ENCODE results near the gene GALNTL6.

The GALNTL6 gene

DNA sequence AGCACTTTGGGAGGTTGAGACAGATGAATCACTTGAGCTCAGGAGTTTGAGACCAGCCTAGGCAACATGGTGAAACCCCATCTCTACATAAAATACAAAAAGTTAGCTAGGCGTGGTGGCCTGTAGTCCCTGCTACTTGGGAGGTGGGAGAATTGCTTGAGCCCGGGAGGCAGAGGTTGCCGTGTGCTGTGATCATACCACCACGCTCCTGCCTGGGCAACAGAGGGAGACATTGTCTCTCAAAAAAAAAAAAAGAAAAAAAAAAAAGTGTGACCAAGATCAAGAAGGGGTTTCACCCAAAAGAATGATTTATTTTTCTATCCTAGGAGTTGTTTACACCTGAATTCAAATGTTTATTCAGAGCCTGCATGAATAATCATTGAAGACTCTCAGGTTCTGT, 783.0 kb downstream of the GALNTL6 start:
- no peak for DNase-seq

DNA sequence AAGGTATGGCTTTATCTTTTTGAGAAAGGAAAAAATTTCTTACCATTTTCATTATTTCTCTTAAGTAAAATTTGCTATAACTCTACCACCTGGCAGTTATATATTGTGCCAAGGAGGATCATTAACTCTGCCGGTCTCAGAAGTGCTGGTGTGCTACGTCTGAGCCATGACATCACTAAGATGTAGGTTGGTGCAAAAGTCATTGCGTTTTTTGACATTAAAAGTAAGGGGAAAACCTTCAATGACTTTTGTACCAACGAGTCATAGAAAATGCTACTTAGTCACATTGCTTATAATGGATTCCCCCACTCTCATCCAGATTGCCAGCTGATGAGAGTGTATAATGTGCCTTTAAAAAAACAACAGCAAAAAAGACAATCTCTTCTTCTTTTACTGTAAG, 786.4 kb downstream of the GALNTL6 start:
- no peak for DNase-seq

DNA sequence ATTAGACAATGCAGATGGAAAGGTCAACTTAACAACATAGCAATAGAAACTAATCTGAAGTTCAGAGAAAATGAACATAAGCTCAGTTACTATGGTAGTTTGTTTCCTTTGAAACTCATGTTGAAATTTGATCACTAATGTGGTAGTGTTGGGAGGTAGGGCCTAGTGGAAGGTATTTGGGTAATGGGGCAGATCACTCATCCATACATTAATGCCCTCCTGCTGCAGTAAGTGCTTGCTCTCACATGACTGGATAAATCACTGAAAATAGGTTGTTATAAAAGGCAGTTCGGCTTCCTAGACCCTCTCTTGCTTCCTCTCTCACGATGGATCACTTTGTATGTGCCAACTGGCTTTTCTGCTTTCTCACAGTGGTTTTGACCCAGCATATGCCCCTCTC, 788.0 kb downstream of the GALNTL6 start:
- DNase-seq, result no peak

GRCh38 chr4:172619218-172619617, 806.0 kb downstream of the GALNTL6 start:
- no peak for DNase-seq

- no peak for DNase-seq
These were observed 806.6 kb downstream of the GALNTL6 start for GRCh38 chr4:172619798-172620197.

DNA sequence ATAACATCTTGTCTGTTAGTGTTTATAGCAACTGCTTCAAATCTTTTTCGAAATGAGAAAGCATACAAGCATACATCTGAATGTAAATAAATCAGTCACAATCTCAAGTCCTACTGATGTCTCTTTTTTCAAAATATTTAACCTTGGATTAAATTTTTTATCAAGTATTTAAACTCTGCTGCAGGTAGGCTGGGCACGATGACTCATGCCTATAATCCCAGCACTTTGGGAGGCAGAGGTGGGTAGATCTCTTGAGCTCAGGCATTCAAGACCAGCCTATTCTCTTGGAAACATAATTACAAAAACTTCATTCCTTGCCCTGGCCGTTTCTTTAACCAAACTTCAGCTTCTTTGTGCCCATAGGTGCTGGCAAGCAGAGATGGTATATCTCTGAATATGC, 815.1 kb downstream of the GALNTL6 start:
- no peak for DNase-seq

DNA sequence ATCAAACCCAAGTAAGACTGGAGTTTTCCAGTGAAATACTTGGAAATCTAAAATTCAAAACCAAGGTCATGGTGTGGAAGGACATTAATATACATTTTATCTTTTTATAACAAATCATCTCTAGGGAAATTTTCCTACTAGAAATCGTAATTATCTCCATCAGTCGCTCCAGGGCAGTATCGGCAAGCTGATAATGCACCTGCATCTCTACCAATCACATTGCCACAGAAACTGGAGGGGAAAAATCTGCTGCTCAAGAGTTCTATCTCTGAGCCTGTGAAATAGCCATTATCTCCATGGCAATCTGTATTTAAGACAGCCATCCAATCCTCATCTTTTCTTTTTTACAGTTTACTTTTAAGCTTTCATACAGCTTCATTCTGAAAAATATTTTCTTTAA, 817.1 kb downstream of the GALNTL6 start:
- DNase-seq, result no peak

- no peak for DNase-seq
These were observed 818.6 kb downstream of the GALNTL6 start for GRCh38 chr4:172631832-172632231.

- no peak for DNase-seq
These were observed 835.3 kb downstream of the GALNTL6 start for GRCh38 chr4:172648471-172648870.

DNA sequence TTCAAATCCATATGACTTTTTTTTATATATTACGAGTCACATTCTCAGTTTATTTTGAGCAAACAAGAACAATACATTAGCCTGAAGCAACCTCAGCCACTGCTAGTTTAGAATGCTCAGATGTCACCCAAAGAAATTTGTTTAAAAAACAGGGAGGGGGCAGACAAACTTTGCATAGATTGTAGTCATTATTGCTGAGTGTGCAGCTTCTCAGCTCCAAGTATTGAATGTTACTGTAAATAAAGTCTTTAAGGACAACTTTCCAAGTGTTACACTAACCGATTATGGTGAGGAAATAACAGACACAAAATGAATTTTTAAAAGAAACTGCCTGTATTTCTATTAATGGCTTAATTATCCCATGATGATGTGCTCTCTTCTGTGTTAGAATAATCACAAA, 835.9 kb downstream of the GALNTL6 start:
- no peak for DNase-seq

DNA sequence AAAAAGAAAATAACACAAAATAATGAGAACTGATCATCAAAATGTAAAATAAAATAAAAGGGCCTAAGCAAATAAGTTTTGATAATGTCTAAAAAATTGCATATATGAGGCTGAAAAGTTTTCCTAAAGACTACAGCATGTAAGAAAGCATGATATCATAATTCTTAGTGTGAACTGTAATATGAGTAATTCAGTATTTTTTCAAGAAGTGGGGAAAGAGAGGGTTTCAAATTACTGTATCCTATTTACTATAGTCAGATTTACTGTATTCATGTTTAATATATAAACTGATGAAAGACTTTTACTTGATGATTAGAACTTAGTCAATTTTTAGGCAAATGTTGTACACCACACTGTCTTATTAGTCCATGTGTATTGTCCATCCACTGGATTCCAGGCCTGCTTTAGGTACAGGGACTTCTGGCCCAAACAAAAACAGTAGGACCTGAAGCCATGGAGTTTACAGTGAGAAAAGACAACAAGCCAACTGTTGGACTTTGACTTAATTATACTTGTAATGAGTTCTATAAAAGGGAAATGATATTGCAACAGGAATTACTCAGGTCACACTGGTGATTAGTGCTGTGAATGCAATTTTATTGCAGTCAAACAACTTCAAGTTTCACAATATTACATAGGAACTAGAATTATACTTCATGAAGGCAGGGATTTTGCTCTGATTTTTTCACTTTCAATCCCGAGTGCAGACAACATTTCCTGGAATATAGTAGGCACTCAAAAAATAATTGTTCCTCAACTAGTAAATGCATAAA, 837.7 kb downstream of the GALNTL6 start:
- no peak for DNase-seq

DNA sequence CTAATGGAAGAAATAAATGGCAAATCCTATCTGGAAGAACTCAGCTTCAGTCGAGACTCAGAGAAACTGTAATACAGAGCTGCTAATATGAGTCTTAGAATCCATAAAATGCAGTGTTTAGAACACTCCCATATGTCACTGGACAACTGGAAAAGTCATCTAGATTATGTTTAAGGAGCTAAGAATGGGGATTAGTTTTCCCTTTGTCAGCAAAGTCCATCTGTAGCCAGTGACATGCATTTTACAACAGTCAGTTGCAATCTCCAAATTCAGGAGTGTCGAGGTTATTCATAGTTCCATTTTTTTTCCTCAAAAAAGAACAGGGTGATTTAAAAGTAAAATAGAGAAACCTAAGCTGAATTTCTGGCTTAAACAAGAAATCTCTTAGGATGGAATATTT, 838.8 kb downstream of the GALNTL6 start:
- no peak for DNase-seq

GRCh38 chr4:172652369-172652768, 839.2 kb downstream of the GALNTL6 start:
- no peak for DNase-seq

GRCh38 chr4:172653676-172654075, 840.5 kb downstream of the GALNTL6 start:
- no peak for DNase-seq

DNA sequence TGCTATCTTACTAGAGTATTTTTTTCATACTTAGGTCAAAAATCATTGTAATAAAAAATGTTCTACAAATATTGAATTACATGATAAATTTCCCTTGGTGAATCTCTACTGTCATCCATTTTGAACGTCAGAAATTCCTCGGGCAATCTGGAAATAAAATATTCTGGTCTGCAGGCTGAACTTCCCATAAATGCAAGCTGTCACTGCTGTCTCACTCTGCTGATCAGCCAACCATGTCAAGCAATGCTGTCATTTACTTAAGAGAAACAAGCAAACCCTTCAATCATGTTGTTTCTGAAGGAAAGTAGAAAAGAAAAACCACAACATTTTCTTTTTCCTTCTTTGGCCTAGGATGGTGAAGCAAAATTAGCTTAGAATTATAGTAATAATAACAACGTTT, 841.3 kb downstream of the GALNTL6 start:
- DNase-seq, result no peak

- no peak for DNase-seq
These were observed 842.9 kb downstream of the GALNTL6 start for GRCh38 chr4:172656055-172656454.

DNA sequence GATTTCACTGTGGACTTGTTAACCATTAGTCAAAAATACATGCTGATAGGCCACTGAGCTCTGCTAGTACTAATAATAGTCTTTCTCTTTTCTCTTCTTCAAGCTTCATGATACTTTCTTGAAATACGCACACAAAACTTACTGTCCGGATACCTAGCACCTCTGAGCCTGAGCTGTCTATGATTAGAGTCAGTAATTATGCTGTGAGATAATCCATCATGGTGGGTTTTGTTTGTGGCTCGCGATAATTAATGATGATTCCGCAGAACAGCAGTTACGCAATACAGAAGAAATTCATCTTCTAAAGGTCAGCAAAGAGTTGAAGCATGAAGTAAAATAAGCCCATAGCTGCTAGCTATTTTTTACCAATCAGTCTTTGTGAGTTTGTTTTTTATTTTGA, 843.9 kb downstream of the GALNTL6 start:
- no peak for DNase-seq

- DNase-seq, result no peak
These were observed 847.0 kb downstream of the GALNTL6 start for GRCh38 chr4:172660251-172660650.

DNA sequence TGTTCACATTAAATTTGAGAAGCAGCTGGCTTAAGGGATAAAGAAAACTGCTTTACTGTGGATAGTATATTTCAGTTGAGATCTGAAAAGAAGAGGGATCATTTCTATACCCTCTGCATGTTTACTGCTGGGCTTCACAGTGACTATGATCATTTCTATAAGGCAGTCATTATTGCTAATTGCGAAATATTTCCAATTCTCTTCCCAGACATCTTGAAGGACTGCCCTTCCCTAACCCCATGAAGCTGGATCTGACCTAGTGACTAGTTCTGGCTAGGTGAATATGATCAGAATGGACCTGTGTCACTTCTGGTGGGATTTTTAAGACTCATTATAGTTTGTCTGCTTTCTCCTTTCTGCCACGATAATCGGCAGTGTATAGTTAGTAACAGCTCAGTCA, 848.9 kb downstream of the GALNTL6 start:
- no peak for DNase-seq

DNA sequence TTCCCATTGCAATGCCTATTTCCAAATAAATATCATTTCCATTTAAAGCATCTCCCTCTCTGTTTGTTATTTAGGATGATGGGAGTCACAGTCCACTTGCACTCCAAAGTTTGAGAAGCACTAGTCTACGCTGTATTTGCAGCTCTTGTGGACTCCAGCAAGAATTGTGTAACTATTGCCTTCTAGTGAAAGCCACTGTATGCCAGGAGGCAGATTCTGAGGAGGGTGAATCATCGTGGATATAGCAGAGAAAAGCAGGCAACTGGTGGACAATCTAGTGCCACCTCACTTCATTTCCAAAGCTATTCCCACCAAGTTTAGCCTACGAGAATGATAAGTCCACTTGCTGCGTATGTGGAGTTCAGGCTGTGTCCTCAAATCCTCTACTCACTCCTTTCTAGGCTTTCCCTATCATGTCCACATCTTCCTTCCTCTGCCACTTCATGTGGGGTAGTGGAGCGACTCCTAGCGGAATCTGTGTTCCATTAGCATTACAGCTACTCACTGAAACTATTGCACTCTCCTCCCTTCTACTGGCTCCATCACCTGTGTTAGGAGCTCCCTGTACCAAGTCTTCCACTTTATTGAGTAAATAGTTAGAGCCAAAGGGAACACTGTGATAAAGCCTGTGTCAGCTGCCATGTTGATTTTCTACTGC, 853.6 kb downstream of the GALNTL6 start:
- DNase-seq, result no peak

DNA sequence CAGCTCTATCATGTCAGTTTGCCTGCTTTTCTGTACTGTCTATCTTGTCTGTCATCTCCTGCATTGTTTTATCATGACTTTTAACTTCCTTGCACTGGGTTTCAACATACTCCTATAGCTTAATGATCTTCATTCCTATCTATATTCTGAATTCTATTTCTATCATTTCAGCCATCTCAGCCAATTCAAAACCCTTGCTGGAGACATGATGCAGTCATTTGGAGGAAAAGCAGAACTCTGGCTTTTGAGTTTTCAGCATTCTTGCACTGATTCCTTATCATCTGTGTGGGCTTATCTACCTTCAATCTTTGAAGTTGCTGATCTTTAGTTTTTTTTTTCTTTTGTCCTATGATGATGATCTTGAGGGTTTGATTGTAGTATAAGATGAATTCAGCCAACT, 861.6 kb downstream of the GALNTL6 start:
- DNase-seq, result no peak

DNA sequence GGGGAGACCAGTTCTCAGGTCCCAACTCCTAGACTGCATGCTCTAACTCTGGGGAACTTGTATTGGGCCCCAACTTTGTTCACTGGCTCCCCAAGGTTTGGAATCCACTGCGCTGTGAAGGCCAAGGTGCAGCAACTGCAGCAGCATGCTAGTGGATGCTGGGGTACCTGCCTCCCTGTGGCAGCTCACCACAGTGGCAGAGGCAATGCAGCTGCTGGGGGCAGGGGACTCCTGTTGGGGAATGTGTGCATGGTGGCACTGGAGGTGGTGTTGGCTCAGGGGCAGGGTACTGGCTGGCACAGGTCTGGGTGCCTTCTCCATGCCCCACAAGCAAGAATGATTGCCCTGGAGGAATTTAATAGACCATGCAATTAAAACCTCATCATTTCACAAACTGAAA, 862.0 kb downstream of the GALNTL6 start:
- no peak for DNase-seq

GRCh38 chr4:172680691-172681090, 867.5 kb downstream of the GALNTL6 start:
- no peak for DNase-seq

GRCh38 chr4:172683021-172683420, 869.8 kb downstream of the GALNTL6 start:
- DNase-seq, result no peak

- DNase-seq, result no peak
These were observed 872.8 kb downstream of the GALNTL6 start for GRCh38 chr4:172686021-172686420.

Measured in NCI-H226 (cell line).